ENCODE measurements around the gene IGSF1. TPM values are rescaled to one million over a fixed set of nuclear protein-coding genes. Genes with fewer than 3 reads are reported as not detected.

The IGSF1 gene
- total and polyA plus RNA-seq, 9 of the 15 experiments (the other 6 are each of a cell fraction or from before 2014, with no cell fraction given): 0.33 to 1.5 (median 1.0) TPM

DNA sequence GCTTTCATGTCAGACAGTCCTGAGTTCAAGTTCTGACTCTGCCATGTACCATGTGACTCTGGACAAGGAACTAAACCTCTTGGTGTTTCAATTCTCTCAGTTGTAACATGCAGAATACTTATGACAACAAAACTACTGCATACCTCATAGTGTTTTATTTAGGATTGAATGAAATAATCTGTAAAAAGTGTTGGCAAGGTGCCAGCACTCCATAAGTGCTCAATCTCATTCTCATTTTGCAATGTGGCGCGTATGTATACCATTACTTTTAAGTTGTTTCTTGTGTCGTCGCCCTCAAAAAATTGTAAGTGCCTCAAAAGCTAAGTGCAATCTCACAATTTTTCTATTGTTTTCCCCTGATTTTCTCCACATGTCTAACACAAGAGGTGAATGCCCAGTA, 62.5 kb downstream of the IGSF1 start:
- BruUV-seq (replicated peaks): no TSS peak
- H3K4me2 ChIP-seq (ENCODE audit: insufficient read depth, low read length): no peak overlapping the region
- in situ Hi-C loops (cut with MboI): no loop called here
- DNase-seq (ENCODE audit: extremely low read depth in 1 of 4, low spot score in 3 of 4) (no peak), FAIRE-seq (no peak), ATAC-seq (no peak)
- POLR2A ChIA-PET: no interaction called here
- H3K4me1 ChIP-seq (replicated peaks in 1 of 2; ENCODE audit: control insufficient read depth in 2 of 2, insufficient read depth in 2 of 2, low read length in 2 of 2): no peaks in the 10 kb centered on the region
- TF ChIP-seq NFIX (CRISPR knock-in tag; IDR thresholded peaks at IDR 0.05; ENCODE audit: low read depth) (peak; percentile 89), DIDO1 (tag; IDR thresholded peaks at IDR 0.05; ENCODE audit: low read depth) (no peak), CBX8 (IDR thresholded peaks at IDR 0.05; ENCODE audit: borderline replicate concordance, extremely low read depth, low read depth, low read length, poor library complexity, severe bottlenecking) (no peak), ZNF584 (CRISPR knock-in tag; IDR thresholded peaks at IDR 0.05; ENCODE audit: low read depth) (no peak), NFIC (IDR thresholded peaks at IDR 0.05) (peak; percentile 93), ELK3 (CRISPR knock-in tag; IDR thresholded peaks at IDR 0.05) (no peak), MNT (conservative IDR thresholded peaks at IDR 0.05) (no peak), MYNN (IDR thresholded peaks at IDR 0.05) (no peak), MYNN (CRISPR knock-in tag; IDR thresholded peaks at IDR 0.05) (no peak), GABPB1 (CRISPR knock-in tag; IDR thresholded peaks at IDR 0.05) (no peak)
- TF ChIP-seq, protein P1, sequence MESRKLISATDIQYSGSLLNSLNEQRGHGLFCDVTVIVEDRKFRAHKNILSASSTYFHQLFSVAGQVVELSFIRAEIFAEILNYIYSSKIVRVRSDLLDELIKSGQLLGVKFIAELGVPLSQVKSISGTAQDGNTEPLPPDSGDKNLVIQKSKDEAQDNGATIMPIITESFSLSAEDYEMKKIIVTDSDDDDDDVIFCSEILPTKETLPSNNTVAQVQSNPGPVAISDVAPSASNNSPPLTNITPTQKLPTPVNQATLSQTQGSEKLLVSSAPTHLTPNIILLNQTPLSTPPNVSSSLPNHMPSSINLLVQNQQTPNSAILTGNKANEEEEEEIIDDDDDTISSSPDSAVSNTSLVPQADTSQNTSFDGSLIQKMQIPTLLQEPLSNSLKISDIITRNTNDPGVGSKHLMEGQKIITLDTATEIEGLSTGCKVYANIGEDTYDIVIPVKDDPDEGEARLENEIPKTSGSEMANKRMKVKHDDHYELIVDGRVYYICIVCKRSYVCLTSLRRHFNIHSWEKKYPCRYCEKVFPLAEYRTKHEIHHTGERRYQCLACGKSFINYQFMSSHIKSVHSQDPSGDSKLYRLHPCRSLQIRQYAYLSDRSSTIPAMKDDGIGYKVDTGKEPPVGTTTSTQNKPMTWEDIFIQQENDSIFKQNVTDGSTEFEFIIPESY (CRISPR knock-in tag; IDR thresholded peaks at IDR 0.05): no peak
- no peaks in the 10 kb centered on the region for H3K36me3 ChIP-seq (ENCODE audit: control insufficient read depth, insufficient read depth, low read length)
- H2AFZ ChIP-seq (ENCODE audit: low read depth, low read length): no peak overlapping the region
- no peaks in the 10 kb centered on the region for H3K9me1 ChIP-seq (ENCODE audit: control insufficient read depth, insufficient read depth, low read length)
- H4K20me1 ChIP-seq (replicated peaks; ENCODE audit: control insufficient read depth, insufficient read depth, low read length): no peaks in the 10 kb centered on the region
- H3K79me2 ChIP-seq (ENCODE audit: control insufficient read depth, insufficient read depth, low read length): no peaks in the 10 kb centered on the region
- H3K9me3 ChIP-seq (replicated peaks; ENCODE audit: control insufficient read depth, insufficient read depth, low read depth, low read length): no peaks in the 10 kb centered on the region
- intact Hi-C loops (cut with micrococcal nuclease): no loop called here
- H3K9ac ChIP-seq (ENCODE audit: insufficient read depth in 1 of 2, low read depth in 2 of 2, low read length in 2 of 2): no peak overlapping the region
- no peak overlapping the region for H3K4me3 ChIP-seq
- 2% methylated on average over 4 of the region's 4 CpGs for WGBS (ENCODE audit: insufficient coverage, low coverage, missing lambda C conversion rate)
- no peaks in the 10 kb centered on the region for H3K27me3 ChIP-seq (ENCODE audit: control insufficient read depth in 2 of 2, insufficient read depth in 2 of 2, low read length in 2 of 2)
- CTCF ChIA-PET (ENCODE audit: low intra/inter-chr PET ratio): no interaction called here
- no peak overlapping the region for H3K27ac ChIP-seq (ENCODE audit: extremely low read depth, low read depth, low read length)

Data from K562 (cell line).